K562 (cell line): ENCODE results near the gene CCR5AS.

Experiments
- CEBPG ChIP-seq, 3 experiments: fragments of 200-800 bp in 1 of 3; sonication (Bioruptor generic) in 1 of 3; sonication (generic) in 1 of 3; formaldehyde crosslinking in 1 of 3; IDR thresholded peaks in 2 of 3; conservative IDR thresholded peaks in 1 of 3; 2 replicates each; pipeline versions ENCODE4 v1.6.1 to v1.8.0; 2016 to 2022; ENCODE audit warnings: missing compliant biosample characterization in 2 of 3, missing genetic modification characterization in 2 of 3, mild to moderate bottlenecking in 1 of 3, missing genetic modification reagents in 1 of 3
- ELK3 ChIP-seq: fragments of 450-650 bp; formaldehyde crosslinking; IDR thresholded peaks from 2 replicates; pipeline ENCODE4 v1.4.0; 2020; ENCODE audit warnings: mild to moderate bottlenecking
- FOXJ3 ChIP-seq: sonication (generic); formaldehyde crosslinking; IDR thresholded peaks from 2 replicates; pipeline ENCODE4 v1.4.0; 2020; ENCODE audit warnings: mild to moderate bottlenecking, missing genetic modification reagents
- GMEB1 ChIP-seq: fragments of 250-450 bp; sonication (Bioruptor Pico); IDR thresholded peaks from 2 replicates; pipeline ENCODE4 v1.4.0; 2020; ENCODE audit warnings: mild to moderate bottlenecking
- KHSRP ChIP-seq: fragments of 450-650 bp; IDR thresholded peaks from 2 replicates; pipeline ENCODE4 v1.6.1; 2017
- KLF13 ChIP-seq: fragments of 450-650 bp; IDR thresholded peaks from 2 replicates; pipeline ENCODE4 v1.6.1; 2016; ENCODE audit warnings: missing genetic modification characterization, low read depth, mild to moderate bottlenecking, missing compliant biosample characterization, moderate library complexity, borderline replicate concordance
- LCOR ChIP-seq: sonication (generic); formaldehyde crosslinking; IDR thresholded peaks from 2 replicates; pipeline ENCODE4 v1.8.0; 2022; ENCODE audit warnings: mild to moderate bottlenecking, missing genetic modification reagents
- MAFG ChIP-seq: fragments of 450-650 bp; conservative IDR thresholded peaks from 2 replicates; pipeline ENCODE4 v1.6.1; 2016; ENCODE audit warnings: missing genetic modification characterization, missing compliant biosample characterization
- MAZ ChIP-seq, 2 experiments: fragments of 450-650 bp in 1 of 2; sonication (generic) in 1 of 2; formaldehyde crosslinking; IDR thresholded peaks in 1 of 2; conservative IDR thresholded peaks in 1 of 2; 2 replicates each; pipeline versions ENCODE4 v1.4.0 to v1.5.0; 2020; ENCODE audit warnings: mild to moderate bottlenecking in 1 of 2, missing genetic modification reagents in 1 of 2
- MCM2 ChIP-seq: fragments of 450-650 bp; IDR thresholded peaks from 2 replicates; pipeline ENCODE4 v1.6.1; 2017; ENCODE audit warnings: low read depth, mild to moderate bottlenecking
- NFE2 ChIP-seq: IDR thresholded peaks from 2 replicates; pipeline ENCODE4 v1.6.1; 2014; ENCODE audit warnings: antibody characterized with exemption, low read depth
- POLR3A ChIP-seq: IDR thresholded peaks from 2 replicates; pipeline ENCODE4 v1.6.1; 2011; ENCODE audit warnings: borderline replicate concordance, mild to moderate bottlenecking, moderate library complexity; ENCODE audit not compliant: insufficient read length, insufficient read depth; ENCODE audit errors: extremely low read depth
- PTTG1 ChIP-seq: fragments of 450-650 bp; IDR thresholded peaks from 2 replicates; pipeline ENCODE4 v1.6.1; 2016; ENCODE audit warnings: low read depth, mild to moderate bottlenecking, missing genetic modification characterization, missing compliant biosample characterization
- RUNX1 ChIP-seq: sonication (generic); IDR thresholded peaks from 2 replicates; pipeline ENCODE4 v1.6.1; 2016; ENCODE audit warnings: antibody characterized with exemption, low read depth
- TAF1 ChIP-seq: IDR thresholded peaks from 2 replicates; pipeline ENCODE4 v1.6.1; 2011; ENCODE audit warnings: mild to moderate bottlenecking, low read length, moderate library complexity; ENCODE audit not compliant: insufficient read depth, control insufficient read depth, severe bottlenecking; ENCODE audit errors: extremely low read depth
- TAF7 ChIP-seq: fragments of 450-650 bp; IDR thresholded peaks from 2 replicates; pipeline ENCODE4 v1.6.1; 2016; ENCODE audit warnings: missing genetic modification characterization, missing compliant biosample characterization
- THRA ChIP-seq: fragments of 450-650 bp; IDR thresholded peaks from 2 replicates; pipeline ENCODE4 v1.6.1; 2017; ENCODE audit warnings: mild to moderate bottlenecking, moderate library complexity
- THRAP3 ChIP-seq: fragments of 450-650 bp; IDR thresholded peaks from 2 replicates; pipeline ENCODE4 v1.6.1; 2016; ENCODE audit warnings: mild to moderate bottlenecking, inconsistent platforms, borderline replicate concordance
- UBTF ChIP-seq, 2 experiments: IDR thresholded peaks; 2 replicates each; pipeline ENCODE4 v1.6.1; 2012; ENCODE audit warnings: improper control_type of control experiment in 2 of 2, low read depth in 2 of 2, low read length in 2 of 2, borderline replicate concordance in 1 of 2
- ZBTB26 ChIP-seq: fragments of 450-650 bp; formaldehyde crosslinking; IDR thresholded peaks from 2 replicates; pipeline ENCODE4 v1.4.0; 2022; ENCODE audit warnings: missing genetic modification characterization
- ZNF695 ChIP-seq: fragments of 450-650 bp; formaldehyde crosslinking; IDR thresholded peaks from 2 replicates; pipeline ENCODE4 v1.4.0; 2020; ENCODE audit warnings: mild to moderate bottlenecking, moderate library complexity

The CCR5AS gene

GRCh38 chr3:46395210-46395661 lies 11.6 kb downstream of the CCR5AS start (continued):
- TF ChIP-seq THRA (no peak), TAF1 (no peak), ELK3 (CRISPR knock-in tag) (no peak), MAZ (CRISPR knock-in tag; conservative IDR thresholded peaks at IDR 0.05 in 1 of 2, IDR thresholded peaks at IDR 0.05 in 1 of 2) (peak in 1 of 2 experiments; percentile 27; a peak in 1 of 4 replicates), MAFG (peak; percentile 37), RUNX1 (no peak), MCM2 (no peak), LCOR (CRISPR knock-in tag) (no peak), ZBTB26 (CRISPR knock-in tag) (0 out of 2 replicates have a peak, but pooled peaks have one; percentile 13), KLF13 (tag) (no peak), PTTG1 (tag) (no peak), NFE2 (0 out of 2 replicates have a peak, but pooled peaks have one; percentile 5), FOXJ3 (CRISPR knock-in tag) (no peak), GMEB1 (CRISPR knock-in tag) (no peak), TAF7 (no peak), THRAP3 (no peak), UBTF (IDR thresholded peaks at IDR 0.05; ENCODE audit: borderline replicate concordance in 1 of 2, low read depth in 2 of 2, low read length in 2 of 2) (no peak), KHSRP (no peak), CEBPG (CRISPR knock-in tag; IDR thresholded peaks at IDR 0.05) (no peak), CEBPG (tag; conservative IDR thresholded peaks at IDR 0.05 in 1 of 2, IDR thresholded peaks at IDR 0.05 in 1 of 2) (peak; percentile 89 to 93), POLR3A (no peak), ZNF695 (CRISPR knock-in tag) (no peak)
